HL-60 (cell line): ENCODE data around the gene SLC39A12.

Source experiments
- POLR2AphosphoS5 ChIP-seq: IDR thresholded peaks from 2 replicates; pipeline ENCODE4 v1.6.1; 2012; ENCODE audit warnings: low read depth
- SPI1 ChIP-seq: IDR thresholded peaks from 2 replicates; pipeline ENCODE4 v1.6.1; 2012; ENCODE audit warnings: low read depth, mild to moderate bottlenecking, borderline replicate concordance
- TF ChIP-seq, protein P1 (sequence below): IDR thresholded peaks from one replicate; pipeline ENCODE4 v1.5.1; 2011; ENCODE audit warnings: low read length, control low read depth, inconsistent platforms; ENCODE audit not compliant: insufficient read depth
- TF ChIP-seq, protein P2 (sequence below): IDR thresholded peaks from 2 replicates; pipeline ENCODE4 v1.6.1; 2012; ENCODE audit warnings: low read depth; ENCODE audit not compliant: insufficient replicate concordance

GRCh38 chr10:17974505-17974904 lies 22.8 kb downstream of the SLC39A12 start:
- TF ChIP-seq, protein P1, sequence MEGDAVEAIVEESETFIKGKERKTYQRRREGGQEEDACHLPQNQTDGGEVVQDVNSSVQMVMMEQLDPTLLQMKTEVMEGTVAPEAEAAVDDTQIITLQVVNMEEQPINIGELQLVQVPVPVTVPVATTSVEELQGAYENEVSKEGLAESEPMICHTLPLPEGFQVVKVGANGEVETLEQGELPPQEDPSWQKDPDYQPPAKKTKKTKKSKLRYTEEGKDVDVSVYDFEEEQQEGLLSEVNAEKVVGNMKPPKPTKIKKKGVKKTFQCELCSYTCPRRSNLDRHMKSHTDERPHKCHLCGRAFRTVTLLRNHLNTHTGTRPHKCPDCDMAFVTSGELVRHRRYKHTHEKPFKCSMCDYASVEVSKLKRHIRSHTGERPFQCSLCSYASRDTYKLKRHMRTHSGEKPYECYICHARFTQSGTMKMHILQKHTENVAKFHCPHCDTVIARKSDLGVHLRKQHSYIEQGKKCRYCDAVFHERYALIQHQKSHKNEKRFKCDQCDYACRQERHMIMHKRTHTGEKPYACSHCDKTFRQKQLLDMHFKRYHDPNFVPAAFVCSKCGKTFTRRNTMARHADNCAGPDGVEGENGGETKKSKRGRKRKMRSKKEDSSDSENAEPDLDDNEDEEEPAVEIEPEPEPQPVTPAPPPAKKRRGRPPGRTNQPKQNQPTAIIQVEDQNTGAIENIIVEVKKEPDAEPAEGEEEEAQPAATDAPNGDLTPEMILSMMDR = no peak
- TF ChIP-seq POLR2AphosphoS5 (no peak), SPI1 (no peak)
- TF ChIP-seq, protein P2, sequence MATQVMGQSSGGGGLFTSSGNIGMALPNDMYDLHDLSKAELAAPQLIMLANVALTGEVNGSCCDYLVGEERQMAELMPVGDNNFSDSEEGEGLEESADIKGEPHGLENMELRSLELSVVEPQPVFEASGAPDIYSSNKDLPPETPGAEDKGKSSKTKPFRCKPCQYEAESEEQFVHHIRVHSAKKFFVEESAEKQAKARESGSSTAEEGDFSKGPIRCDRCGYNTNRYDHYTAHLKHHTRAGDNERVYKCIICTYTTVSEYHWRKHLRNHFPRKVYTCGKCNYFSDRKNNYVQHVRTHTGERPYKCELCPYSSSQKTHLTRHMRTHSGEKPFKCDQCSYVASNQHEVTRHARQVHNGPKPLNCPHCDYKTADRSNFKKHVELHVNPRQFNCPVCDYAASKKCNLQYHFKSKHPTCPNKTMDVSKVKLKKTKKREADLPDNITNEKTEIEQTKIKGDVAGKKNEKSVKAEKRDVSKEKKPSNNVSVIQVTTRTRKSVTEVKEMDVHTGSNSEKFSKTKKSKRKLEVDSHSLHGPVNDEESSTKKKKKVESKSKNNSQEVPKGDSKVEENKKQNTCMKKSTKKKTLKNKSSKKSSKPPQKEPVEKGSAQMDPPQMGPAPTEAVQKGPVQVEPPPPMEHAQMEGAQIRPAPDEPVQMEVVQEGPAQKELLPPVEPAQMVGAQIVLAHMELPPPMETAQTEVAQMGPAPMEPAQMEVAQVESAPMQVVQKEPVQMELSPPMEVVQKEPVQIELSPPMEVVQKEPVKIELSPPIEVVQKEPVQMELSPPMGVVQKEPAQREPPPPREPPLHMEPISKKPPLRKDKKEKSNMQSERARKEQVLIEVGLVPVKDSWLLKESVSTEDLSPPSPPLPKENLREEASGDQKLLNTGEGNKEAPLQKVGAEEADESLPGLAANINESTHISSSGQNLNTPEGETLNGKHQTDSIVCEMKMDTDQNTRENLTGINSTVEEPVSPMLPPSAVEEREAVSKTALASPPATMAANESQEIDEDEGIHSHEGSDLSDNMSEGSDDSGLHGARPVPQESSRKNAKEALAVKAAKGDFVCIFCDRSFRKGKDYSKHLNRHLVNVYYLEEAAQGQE = no peak
